HL-60 (cell line): ENCODE results near the gene GOLGA6C.
"Not testable (repeated sequence)": the region's sequence is repeated elsewhere in the genome, so short reads cannot be mapped to it uniquely, and the experiment has no call there.

ENCODE experiments used
- DNase-seq, 2 experiments: peaks; one replicate each; pipeline ENCODE4 v3.0.0-alpha.2; 2010 to 2020; ENCODE audit warnings: low read depth in 1 of 2, low spot score in 1 of 2
- H3K27ac ChIP-seq: fragments of 250-450 bp; sonication (Bioruptor Pico); replicated peaks from 2 replicates; pipeline ENCODE4 v1.5.1; 2020; ENCODE audit warnings: mild to moderate bottlenecking, moderate library complexity
- H3K27me3 ChIP-seq: fragments of 250-450 bp; sonication (Bioruptor Pico); 2 replicates; pipeline ENCODE4 v1.5.1; 2021; ENCODE audit warnings: mild to moderate bottlenecking, moderate library complexity; ENCODE audit not compliant: insufficient read depth, poor library complexity, severe bottlenecking
- H3K4me3 ChIP-seq: replicated peaks from 2 replicates; pipeline ENCODE4 v1.5.1; 2011; ENCODE audit warnings: mild to moderate bottlenecking, control low read depth, low read length; ENCODE audit not compliant: insufficient read depth
- CTCF ChIP-seq: IDR thresholded peaks from one replicate; pipeline ENCODE4 v1.5.1; 2011; ENCODE audit warnings: low read length, control low read depth, inconsistent platforms; ENCODE audit not compliant: insufficient read depth
- GABPA ChIP-seq: IDR thresholded peaks from 2 replicates; pipeline ENCODE4 v1.6.1; 2012; ENCODE audit warnings: low read depth
- POLR2AphosphoS5 ChIP-seq: IDR thresholded peaks from 2 replicates; pipeline ENCODE4 v1.6.1; 2012; ENCODE audit warnings: low read depth
- REST ChIP-seq: IDR thresholded peaks from 2 replicates; pipeline ENCODE4 v1.6.1; 2012; ENCODE audit warnings: low read depth; ENCODE audit not compliant: insufficient replicate concordance
- SPI1 ChIP-seq: IDR thresholded peaks from 2 replicates; pipeline ENCODE4 v1.6.1; 2012; ENCODE audit warnings: low read depth, mild to moderate bottlenecking, borderline replicate concordance

The GOLGA6C gene

GRCh38 chr15:75313116-75313845 lies 55.1 kb downstream of the GOLGA6C start:
- no peak for DNase-seq
- Histone ChIP-seq H3K27ac (no peak overlapping the region), H3K4me3 (no peak overlapping the region), H3K27me3 (no peaks in the 10 kb centered on the region)
- no peak for TF ChIP-seq REST
- TF ChIP-seq SPI1: no peak
- TF ChIP-seq CTCF: no peak
- TF ChIP-seq GABPA: no peak
- TF ChIP-seq POLR2AphosphoS5: no peak

GRCh38 chr15:75314552-75315290 lies 56.6 kb downstream of the GOLGA6C start:
- TF ChIP-seq SPI1: no peak
- TF ChIP-seq REST: no peak
- TF ChIP-seq POLR2AphosphoS5: no peak
- no peak for TF ChIP-seq CTCF
- TF ChIP-seq GABPA: no peak
- no peak overlapping the region for H3K4me3 ChIP-seq

GRCh38 chr15:75319231-75319897 lies 61.2 kb downstream of the GOLGA6C start:
- DNase-seq, H3K27me3 ChIP-seq, H3K27ac ChIP-seq, H3K4me3 ChIP-seq: not testable (repeated sequence)

More at GRCh38 chr15:75314552-75315290, 56.6 kb downstream of the GOLGA6C start:
- Histone ChIP-seq H3K27ac (no peak overlapping the region), H3K27me3 (no peaks in the 10 kb centered on the region)
- DNase-seq: no peak
